Measurements from ENCODE around the gene OPA1.

OPA1 gene

DNA sequence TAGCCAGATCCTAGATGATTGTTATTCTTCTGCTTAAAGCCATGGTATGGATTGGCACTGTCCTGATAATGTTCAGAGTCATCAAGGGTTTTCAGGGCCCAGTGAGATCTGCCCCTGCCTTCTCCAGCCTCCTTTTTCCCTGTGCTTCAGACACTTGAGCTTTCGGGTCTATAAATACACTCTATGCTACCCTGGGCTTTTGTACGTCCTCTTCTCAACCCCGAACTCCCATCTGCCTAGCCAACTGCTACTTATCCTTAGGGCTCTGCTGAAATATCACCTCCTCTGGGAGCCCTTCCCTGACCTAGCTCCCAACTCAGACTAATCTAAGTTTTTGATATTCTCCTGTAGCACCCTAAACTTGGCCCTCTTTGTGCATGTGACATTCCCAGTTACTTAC, 115.3 kb downstream of the OPA1 start:
- no peak overlapping the region for H2AFZ ChIP-seq (ENCODE audit: low read depth, low read length)
- peaks cover 3% of the 10 kb centered on the region for H3K9me3 ChIP-seq (ENCODE audit: low read length)
- no peak overlapping the region for H3K4me3 ChIP-seq (ENCODE audit: low read length)
- H3K36me3 ChIP-seq (ENCODE audit: insufficient read depth, low read length) = no peaks in the 10 kb centered on the region
- H3K4me1 ChIP-seq (ENCODE audit: insufficient read depth, low read length) = peaks cover 30% of the 10 kb centered on the region
- H3K27me3 ChIP-seq (ENCODE audit: insufficient read depth, low read length) = peaks cover 59% of the 10 kb centered on the region

- Histone ChIP-seq H3K4me1 (ENCODE audit: insufficient read depth, low read length) (peaks cover 30% of the 10 kb centered on the region), H2AFZ (ENCODE audit: low read depth, low read length) (no peak overlapping the region), H3K9me3 (ENCODE audit: low read length) (peaks cover 18% of the 10 kb centered on the region), H3K4me3 (ENCODE audit: low read length) (no peak overlapping the region), H3K36me3 (ENCODE audit: insufficient read depth, low read length) (no peaks in the 10 kb centered on the region), H3K27me3 (ENCODE audit: insufficient read depth, low read length) (peaks cover 52% of the 10 kb centered on the region)
Measured at GRCh38 chr3:193710286-193711165, 117.5 kb downstream of the OPA1 start.

DNA sequence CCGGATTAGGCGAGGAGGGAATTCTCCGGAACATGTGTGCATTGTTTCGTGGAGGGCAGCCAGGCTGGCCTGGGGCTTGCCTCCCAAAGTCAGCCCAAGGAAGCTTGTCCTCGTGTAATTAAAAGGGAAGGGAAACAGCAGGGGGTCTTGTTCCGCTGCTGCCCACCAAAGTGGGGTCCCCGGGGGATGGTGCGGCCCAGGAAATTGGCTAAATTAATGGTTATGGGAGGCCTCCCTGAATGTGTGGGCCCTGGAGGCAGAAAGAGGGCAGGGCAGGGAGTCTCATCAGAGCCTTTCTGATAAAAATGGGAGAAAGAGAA, 118.1 kb downstream of the OPA1 start:
- Histone ChIP-seq H2AFZ (ENCODE audit: low read depth, low read length) (no peak overlapping the region), H3K27me3 (ENCODE audit: insufficient read depth, low read length) (peaks cover 46% of the 10 kb centered on the region), H3K4me3 (ENCODE audit: low read length) (no peak overlapping the region), H3K4me1 (ENCODE audit: insufficient read depth, low read length) (peaks cover 30% of the 10 kb centered on the region), H3K36me3 (ENCODE audit: insufficient read depth, low read length) (no peaks in the 10 kb centered on the region), H3K9me3 (ENCODE audit: low read length) (peaks cover 20% of the 10 kb centered on the region)

DNA sequence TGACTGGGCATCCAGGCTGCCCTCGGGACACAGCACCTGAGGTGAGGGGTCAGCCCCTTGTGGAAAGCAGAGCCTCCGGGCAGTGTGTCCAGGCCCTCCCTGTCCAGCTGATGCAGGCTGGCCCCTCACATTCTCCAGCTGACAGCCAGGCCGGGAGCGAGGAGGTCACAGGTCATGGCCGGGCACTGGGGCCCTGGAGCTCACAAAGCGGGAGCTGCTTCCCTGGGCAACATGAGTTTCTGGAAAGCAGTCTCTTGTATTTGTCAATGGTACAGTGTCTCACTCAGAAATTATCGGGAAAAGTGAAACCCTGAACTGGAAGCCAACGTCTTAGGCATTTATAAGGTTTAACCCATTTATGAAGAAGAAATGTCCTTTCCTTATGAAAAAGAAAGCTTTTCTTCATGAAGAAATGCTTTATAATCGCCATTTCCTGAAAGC, 118.5 kb downstream of the OPA1 start:
- H2AFZ ChIP-seq (ENCODE audit: low read depth, low read length) = no peak overlapping the region
- peaks cover 24% of the 10 kb centered on the region for H3K9me3 ChIP-seq (ENCODE audit: low read length)
- peaks cover 43% of the 10 kb centered on the region for H3K27me3 ChIP-seq (ENCODE audit: insufficient read depth, low read length)
- no peak overlapping the region for H3K4me3 ChIP-seq (ENCODE audit: low read length)
- H3K36me3 ChIP-seq (ENCODE audit: insufficient read depth, low read length) = no peaks in the 10 kb centered on the region
- H3K4me1 ChIP-seq (ENCODE audit: insufficient read depth, low read length) = peaks cover 30% of the 10 kb centered on the region

GRCh38 chr3:193711964-193712598, 119.1 kb downstream of the OPA1 start:
- Histone ChIP-seq H2AFZ (ENCODE audit: low read depth, low read length) (no peak overlapping the region), H3K36me3 (ENCODE audit: insufficient read depth, low read length) (no peaks in the 10 kb centered on the region), H3K4me3 (ENCODE audit: low read length) (no peak overlapping the region), H3K4me1 (ENCODE audit: insufficient read depth, low read length) (peaks cover 30% of the 10 kb centered on the region), H3K27me3 (ENCODE audit: insufficient read depth, low read length) (peaks cover 45% of the 10 kb centered on the region), H3K9me3 (ENCODE audit: low read length) (peaks cover 27% of the 10 kb centered on the region)

DNA sequence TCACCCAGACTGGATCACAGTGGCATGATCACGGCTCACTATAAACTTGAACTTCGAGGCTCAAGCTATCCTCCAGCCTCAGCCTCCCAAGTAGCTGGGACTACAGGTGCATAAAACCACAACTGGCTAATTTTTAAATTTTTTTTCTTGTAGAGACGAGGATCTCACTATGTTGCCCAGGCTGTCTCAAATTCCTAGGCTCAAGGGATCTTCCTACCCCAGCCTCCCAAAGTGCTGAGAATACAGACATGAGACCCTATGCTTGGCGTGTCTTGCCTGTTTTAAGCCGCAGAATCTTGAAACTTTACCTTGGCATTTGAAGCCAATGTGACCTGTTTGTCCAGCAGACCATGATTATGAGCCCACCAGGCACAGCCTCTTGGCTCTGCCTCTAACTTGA, 119.9 kb downstream of the OPA1 start:
- Histone ChIP-seq H3K4me1 (ENCODE audit: insufficient read depth, low read length) (peaks cover 30% of the 10 kb centered on the region), H3K9me3 (ENCODE audit: low read length) (peaks cover 27% of the 10 kb centered on the region), H3K27me3 (ENCODE audit: insufficient read depth, low read length) (peaks cover 41% of the 10 kb centered on the region), H2AFZ (ENCODE audit: low read depth, low read length) (no peak overlapping the region), H3K36me3 (ENCODE audit: insufficient read depth, low read length) (no peaks in the 10 kb centered on the region), H3K4me3 (ENCODE audit: low read length) (no peak overlapping the region)

DNA sequence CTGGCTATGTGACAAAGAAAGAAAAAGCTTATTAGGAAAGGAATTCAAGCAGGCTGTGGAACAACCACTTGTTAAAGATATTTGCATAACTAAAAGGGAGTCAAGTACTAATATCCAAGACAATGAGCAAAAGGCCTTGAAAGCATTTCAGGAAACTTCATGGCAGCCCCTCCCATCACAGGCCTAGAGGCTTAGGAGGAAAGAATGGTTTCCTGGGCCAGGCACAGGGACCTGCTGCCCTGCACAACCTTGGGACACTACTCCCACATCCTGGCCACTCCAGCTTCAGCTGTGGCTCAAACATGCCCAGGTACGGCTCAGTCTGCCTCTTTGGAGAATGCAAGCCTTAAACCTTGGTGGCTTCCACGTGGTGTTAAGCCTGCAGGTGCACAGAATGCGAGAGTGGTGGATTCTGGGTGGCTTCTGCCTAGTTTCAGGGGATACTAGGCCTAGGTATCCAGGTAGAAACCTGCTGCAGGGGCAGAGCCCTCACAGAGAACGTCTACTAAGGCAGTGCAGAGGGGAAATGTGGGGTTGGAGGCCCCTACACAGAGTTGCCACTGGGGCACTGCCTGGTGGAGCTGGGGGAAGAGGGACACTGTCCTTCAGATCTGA, 121.6 kb downstream of the OPA1 start:
- H3K27me3 ChIP-seq (ENCODE audit: insufficient read depth, low read length) = peaks cover 29% of the 10 kb centered on the region
- H3K36me3 ChIP-seq (ENCODE audit: insufficient read depth, low read length) = no peaks in the 10 kb centered on the region
- H3K9me3 ChIP-seq (ENCODE audit: low read length) = peaks cover 36% of the 10 kb centered on the region
- H3K4me1 ChIP-seq (ENCODE audit: insufficient read depth, low read length) = peaks cover 30% of the 10 kb centered on the region
- no peak overlapping the region for H2AFZ ChIP-seq (ENCODE audit: low read depth, low read length)
- no peak overlapping the region for H3K4me3 ChIP-seq (ENCODE audit: low read length)

DNA sequence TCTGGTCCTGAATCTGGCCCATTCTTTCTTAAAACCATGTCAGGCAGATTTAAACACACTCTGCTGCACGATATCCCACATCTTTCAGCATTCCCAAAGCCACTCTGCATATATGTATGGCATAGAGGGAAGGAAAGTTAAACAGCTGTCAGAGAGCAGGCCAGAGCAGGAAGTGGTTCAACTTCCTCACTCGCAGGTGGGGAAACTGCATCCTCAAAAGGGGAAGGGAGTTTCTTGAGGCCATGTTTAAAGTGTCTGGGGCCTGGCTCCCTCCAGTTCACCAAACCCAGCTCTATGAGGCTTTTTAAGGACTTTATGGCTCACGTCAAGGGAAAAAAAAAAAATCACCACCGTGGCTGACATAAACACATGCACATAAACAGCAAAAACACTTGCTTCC, 123.1 kb downstream of the OPA1 start:
- Histone ChIP-seq H3K4me3 (ENCODE audit: low read length) (no peak overlapping the region), H3K9me3 (ENCODE audit: low read length) (peaks cover 40% of the 10 kb centered on the region), H2AFZ (ENCODE audit: low read depth, low read length) (no peak overlapping the region), H3K27me3 (ENCODE audit: insufficient read depth, low read length) (peaks cover 22% of the 10 kb centered on the region), H3K4me1 (ENCODE audit: insufficient read depth, low read length) (peaks cover 14% of the 10 kb centered on the region), H3K36me3 (ENCODE audit: insufficient read depth, low read length) (no peaks in the 10 kb centered on the region)

- Histone ChIP-seq H3K9me3 (ENCODE audit: low read length) (peaks cover 35% of the 10 kb centered on the region), H3K27me3 (ENCODE audit: insufficient read depth, low read length) (peaks cover 8% of the 10 kb centered on the region), H3K36me3 (ENCODE audit: insufficient read depth, low read length) (no peaks in the 10 kb centered on the region), H3K4me1 (ENCODE audit: insufficient read depth, low read length) (no peaks in the 10 kb centered on the region), H3K4me3 (ENCODE audit: low read length) (no peak overlapping the region), H2AFZ (ENCODE audit: low read depth, low read length) (no peak overlapping the region)
Measured at GRCh38 chr3:193719735-193720134, 126.7 kb downstream of the OPA1 start.

DNA sequence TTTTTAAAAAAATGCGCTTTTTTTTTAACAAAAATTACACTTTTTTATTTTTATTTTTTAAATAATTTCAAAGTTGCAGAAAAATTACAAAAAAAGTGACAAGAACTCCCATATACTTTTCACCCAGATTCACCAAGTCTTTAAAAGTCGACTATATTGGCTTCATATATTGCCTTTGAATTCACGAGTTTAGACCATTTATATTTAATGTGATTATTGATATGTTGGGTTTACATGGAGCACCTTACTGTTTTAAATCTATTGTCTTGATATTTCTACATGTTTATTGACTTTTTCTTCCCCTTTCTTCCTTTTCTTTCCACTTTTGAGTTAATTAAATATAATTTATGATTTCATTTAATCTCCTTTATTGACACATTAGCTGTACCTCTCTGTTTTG, 127.2 kb downstream of the OPA1 start:
- Histone ChIP-seq H3K36me3 (ENCODE audit: insufficient read depth, low read length) (no peaks in the 10 kb centered on the region), H3K4me3 (ENCODE audit: low read length) (no peak overlapping the region), H2AFZ (ENCODE audit: low read depth, low read length) (no peak overlapping the region), H3K9me3 (ENCODE audit: low read length) (peaks cover 32% of the 10 kb centered on the region), H3K27me3 (ENCODE audit: insufficient read depth, low read length) (peaks cover 7% of the 10 kb centered on the region), H3K4me1 (ENCODE audit: insufficient read depth, low read length) (no peaks in the 10 kb centered on the region)

GRCh38 chr3:193722566-193722965, 129.6 kb downstream of the OPA1 start:
- H3K9me3 ChIP-seq (ENCODE audit: low read length) = peaks cover 19% of the 10 kb centered on the region
- no peaks in the 10 kb centered on the region for H3K27me3 ChIP-seq (ENCODE audit: insufficient read depth, low read length)
- no peaks in the 10 kb centered on the region for H3K36me3 ChIP-seq (ENCODE audit: insufficient read depth, low read length)
- H3K4me3 ChIP-seq (ENCODE audit: low read length) = no peak overlapping the region
- no peak overlapping the region for H2AFZ ChIP-seq (ENCODE audit: low read depth, low read length)
- no peaks in the 10 kb centered on the region for H3K4me1 ChIP-seq (ENCODE audit: insufficient read depth, low read length)

DNA sequence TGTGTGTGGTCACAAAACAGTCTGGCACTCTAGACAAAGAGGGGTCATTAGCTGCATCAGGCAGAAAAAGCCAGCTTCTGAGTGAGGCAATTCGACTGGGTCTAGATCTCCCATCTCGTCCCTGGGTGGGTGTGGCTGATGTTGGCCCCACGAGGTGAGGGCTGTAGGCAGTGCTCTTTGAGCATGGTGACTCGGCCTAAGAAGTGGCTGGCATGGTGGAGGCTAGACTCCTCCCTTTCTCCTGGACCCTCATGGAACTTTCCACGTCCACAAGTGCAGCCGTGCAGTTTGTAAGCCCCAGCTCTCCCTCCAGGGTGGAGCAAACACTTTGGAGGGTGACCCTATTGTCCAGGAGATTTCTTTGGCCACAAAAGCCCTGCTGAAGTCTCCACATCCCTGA, 134.1 kb downstream of the OPA1 start:
- peaks cover 8% of the 10 kb centered on the region for H3K27me3 ChIP-seq (ENCODE audit: insufficient read depth, low read length)
- H3K36me3 ChIP-seq (ENCODE audit: insufficient read depth, low read length) = no peaks in the 10 kb centered on the region
- no peak overlapping the region for H3K4me3 ChIP-seq (ENCODE audit: low read length)
- no peak overlapping the region for H2AFZ ChIP-seq (ENCODE audit: low read depth, low read length)
- H3K4me1 ChIP-seq (ENCODE audit: insufficient read depth, low read length) = peaks cover 25% of the 10 kb centered on the region
- H3K9me3 ChIP-seq (ENCODE audit: low read length) = peaks cover 6% of the 10 kb centered on the region

GRCh38 chr3:193728429-193729087, 135.6 kb downstream of the OPA1 start:
- no peaks in the 10 kb centered on the region for H3K9me3 ChIP-seq (ENCODE audit: low read length)
- peaks cover 12% of the 10 kb centered on the region for H3K27me3 ChIP-seq (ENCODE audit: insufficient read depth, low read length)
- no peak overlapping the region for H3K4me3 ChIP-seq (ENCODE audit: low read length)
- H2AFZ ChIP-seq (ENCODE audit: low read depth, low read length) = no peak overlapping the region
- no peaks in the 10 kb centered on the region for H3K36me3 ChIP-seq (ENCODE audit: insufficient read depth, low read length)
- peaks cover 28% of the 10 kb centered on the region for H3K4me1 ChIP-seq (ENCODE audit: insufficient read depth, low read length)

All from neuron (in vitro differentiated cells).